Medulla oblongata (tissue), 1 donor: ENCODE results near the gene CFP.

ENCODE experiments used
- DNase-seq: peaks from one replicate; pipeline ENCODE4 v3.0.0-alpha.2; 2015; ENCODE audit errors: extremely low spot score

CFP gene

DNA sequence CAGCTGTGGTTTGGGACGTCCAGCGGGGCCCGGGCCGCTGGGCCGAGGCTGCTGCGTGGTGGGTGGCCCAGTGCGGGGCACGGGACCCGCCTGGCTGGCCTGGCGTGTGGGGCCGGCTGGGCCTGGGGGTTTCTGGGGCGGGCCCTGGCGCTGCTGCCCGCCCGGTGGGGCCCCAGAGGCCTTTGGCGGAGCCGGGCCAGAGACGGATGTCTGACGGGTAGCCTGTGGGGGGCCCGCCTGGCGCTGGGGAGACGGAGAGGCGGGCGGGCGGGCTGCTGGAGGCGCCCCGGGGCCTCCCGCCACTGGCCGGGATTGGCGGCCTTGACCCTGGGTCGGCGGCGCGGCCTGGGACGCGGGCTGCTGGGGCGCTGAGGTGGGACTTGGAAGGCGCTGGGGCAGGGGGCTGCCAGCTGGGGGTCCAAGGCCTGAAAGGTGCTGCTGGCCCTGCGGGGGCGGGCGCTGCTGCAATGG lies 55.6 kb downstream of the CFP start:
- no peak for DNase-seq

DNA sequence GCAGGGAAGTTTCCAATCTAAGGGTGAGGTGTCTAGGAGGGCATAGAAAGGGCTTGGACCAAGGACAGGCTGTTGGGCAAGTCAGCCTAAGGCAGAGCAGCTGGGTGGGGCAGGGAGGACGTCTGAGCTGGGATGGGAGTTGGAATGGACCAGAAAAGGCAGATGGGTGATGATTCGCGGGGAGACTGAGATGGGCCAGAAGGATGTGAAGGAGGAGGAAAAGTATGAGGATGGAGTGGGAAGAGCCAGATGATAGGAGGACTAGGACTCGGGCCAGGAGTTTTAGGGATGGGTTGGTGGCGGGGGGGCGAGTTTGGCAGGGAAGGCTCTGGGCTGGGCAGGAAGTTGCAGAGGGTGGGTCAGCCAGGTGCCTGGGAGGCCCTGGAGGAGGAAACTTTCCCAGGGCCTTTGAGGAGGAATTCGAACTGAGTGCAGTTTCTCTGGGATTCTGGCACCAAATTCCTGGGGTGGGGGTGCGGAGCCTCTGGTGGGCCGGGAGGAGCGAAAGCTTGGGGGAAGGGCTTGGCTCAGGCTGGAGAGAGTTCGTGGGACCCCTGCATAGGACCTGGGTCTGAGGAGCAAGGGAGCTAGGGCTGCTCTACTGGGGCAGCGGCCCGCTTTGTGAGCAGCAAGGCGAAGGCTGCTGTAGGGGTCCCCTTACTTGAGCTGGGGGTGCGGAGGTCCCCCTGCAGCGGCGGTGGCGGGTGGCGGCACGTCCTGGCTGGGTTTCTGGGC lies 56.2 kb downstream of the CFP start:
- no peak for DNase-seq
